Iris pigment epithelial cell (primary cell): ENCODE results near the gene PSME2.
A peak's percentile ranks its signal among the peaks of the same experiment; 100 is the strongest.

Experiments
- DNase-seq: peaks from one replicate; pipeline ENCODE4 v3.0.0-alpha.2; 2011; ENCODE audit warnings: low read depth

The PSME2 gene

DNA sequence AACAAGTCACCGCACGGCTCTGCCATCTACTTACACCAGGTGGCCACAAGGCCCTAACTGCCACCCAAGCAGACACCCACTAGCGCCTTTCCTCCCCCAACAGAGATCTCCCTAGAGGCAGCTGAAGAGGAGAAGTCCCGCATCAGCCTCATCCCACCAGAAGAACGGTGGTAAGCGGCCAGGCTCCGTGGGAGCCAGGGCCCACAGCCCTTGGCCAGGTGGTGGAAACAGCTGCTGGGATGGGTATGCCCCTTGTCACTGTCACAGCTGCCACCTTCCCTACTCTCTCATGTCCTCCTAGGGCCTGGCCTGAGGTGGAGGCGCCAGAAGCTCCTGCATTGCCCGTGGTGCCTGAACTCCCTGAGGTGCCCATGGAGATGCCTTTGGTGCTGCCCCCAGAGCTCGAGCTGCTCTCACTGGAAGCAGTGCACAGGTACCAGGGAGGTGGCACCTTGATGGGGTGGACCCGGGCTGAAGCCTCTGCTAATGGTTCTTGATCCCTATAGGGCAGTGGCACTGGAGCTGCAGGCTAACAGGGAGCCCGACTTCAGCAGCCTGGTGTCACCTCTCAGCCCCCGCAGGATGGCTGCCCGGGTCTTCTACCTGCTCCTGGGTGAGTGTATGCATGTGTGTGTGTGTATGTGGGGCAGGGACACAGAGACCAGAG is 33.0 kb upstream of the PSME2 start:
- no peak for DNase-seq

DNA sequence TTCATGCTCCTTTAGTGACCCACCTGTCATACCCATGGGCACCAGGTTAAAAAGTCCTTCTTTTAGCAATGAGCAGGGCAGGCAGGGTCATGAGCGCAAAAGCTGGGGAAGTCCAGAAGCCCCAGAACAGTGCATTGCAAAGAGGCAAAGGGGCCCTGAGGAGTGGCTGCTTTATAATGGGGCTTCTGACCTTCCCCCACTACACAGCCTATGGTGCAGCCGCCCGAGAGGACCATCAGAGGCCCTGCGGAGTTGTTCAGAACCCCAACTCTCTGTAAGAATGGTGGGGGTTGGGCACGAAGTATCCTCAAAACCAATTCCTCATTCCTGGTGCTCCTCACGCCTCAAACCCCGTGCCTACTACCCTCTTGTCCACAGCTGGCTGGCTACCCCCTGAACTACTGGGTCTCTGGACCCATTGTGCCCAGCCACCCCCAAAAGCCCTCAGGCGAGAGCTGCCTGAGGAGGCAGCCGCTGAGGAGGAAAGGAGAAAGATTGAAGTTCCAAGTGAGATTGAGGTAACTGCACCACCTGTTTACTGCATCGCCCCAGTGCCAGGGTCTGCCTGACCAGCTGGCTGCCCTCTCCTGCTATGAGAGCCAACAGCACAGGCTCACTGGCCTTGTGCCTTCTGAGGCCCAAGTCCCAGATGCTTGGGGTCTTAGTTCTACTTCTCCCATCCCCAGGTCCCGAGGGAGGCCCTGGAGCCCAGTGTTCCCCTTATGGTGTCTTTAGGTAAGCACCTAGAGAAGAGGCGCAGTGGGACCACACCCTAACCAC is 32.2 kb upstream of the PSME2 start:
- DNase-seq = no peak

DNA sequence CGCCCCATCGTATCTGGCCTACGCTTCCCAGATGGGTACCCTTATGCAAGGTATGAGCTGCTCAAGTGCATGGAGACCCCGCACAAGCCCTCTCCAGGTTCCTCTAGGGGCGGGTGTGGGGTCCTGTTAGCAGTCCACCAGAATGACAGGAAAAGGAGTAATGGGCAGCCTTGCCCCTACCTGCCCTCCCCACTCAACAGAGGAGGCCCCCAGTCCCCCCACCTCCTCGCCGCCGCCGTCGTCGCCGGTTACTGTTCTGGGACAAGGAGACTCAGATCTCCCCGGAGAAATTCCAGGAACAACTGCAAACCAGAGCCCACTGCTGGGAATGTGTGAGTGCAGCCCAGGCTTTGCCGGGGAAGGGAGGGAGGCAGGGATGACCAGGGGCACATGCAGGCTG is 31.5 kb upstream of the PSME2 start:
- no peak for DNase-seq

DNA sequence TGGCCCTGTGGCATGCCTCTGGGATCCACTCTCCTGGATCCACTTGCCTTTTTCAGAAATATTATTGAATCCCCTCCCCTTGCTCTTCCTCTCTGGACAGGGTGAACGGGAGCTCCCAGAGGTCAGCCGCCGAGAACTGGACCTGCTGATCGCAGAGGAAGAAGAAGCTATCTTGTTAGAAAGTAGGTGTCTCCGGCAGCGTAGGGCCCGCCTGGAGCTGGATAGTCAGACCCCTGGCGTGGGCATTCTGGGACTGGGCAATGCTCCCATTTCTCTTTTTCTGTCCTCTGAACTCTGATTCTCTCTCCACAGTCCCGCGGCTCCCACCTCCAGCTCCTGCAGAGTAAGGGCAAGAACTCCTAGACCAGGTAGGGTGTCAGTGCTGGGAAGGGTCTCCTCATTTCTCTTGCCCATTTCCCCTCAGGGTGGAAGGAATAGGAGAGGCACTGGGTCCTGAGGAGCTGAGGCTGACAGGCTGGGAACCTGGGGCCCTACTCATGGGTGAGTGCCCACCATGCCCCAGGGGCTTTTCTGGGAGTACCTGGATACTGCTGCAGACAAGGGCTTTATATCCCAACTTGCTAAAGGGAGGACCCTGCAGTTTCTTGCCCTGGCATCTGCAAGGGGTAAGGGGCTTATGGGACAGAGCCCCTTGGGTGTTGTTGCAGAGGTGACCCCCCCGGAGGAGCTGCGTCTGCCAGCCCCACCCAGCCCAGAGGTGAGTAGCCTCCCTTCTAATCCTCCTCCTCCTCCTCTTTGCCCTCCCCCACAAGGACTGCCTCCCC is 30.8 kb upstream of the PSME2 start:
- no peak for DNase-seq

DNA sequence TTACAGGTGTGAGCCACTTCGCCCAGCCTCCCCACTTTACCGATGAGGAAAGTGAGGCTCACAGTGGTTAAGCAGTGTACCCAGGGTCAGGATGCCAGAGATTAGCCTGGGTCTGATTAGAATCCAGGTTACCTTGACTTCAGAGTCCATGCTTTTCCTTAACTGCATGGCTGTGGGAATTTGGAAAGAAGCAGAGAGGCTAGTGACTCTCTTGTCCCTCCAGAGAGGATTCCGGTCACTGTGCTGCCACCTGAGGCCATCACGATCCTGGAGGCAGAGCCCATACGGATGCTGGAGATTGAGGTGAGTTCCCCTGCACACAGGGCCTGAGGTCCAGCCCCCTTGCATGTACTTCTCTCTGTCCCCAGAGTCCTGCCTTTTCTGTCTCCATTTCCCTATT is 30.2 kb upstream of the PSME2 start:
- no peak for DNase-seq

DNA sequence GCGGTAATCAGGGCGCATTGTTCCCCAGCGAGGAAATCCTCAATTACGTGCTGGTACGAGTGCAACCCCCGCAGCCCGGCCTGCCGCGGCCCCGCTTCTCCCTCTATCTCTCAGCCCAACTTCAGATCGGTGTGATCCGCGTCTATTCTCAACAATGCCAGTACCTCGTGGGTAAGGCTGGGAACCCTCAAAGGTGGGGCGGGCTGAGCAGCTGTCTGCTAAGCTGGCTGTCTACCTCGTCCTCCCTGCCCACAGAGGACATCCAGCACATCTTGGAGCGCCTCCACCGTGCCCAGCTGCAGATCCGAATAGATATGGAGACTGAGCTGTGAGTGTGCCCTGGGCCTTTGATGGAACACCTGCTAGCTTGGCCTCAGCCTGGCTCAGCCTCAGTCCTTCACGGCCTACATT is 26.5 kb upstream of the PSME2 start:
- DNase-seq = no peak

DNA sequence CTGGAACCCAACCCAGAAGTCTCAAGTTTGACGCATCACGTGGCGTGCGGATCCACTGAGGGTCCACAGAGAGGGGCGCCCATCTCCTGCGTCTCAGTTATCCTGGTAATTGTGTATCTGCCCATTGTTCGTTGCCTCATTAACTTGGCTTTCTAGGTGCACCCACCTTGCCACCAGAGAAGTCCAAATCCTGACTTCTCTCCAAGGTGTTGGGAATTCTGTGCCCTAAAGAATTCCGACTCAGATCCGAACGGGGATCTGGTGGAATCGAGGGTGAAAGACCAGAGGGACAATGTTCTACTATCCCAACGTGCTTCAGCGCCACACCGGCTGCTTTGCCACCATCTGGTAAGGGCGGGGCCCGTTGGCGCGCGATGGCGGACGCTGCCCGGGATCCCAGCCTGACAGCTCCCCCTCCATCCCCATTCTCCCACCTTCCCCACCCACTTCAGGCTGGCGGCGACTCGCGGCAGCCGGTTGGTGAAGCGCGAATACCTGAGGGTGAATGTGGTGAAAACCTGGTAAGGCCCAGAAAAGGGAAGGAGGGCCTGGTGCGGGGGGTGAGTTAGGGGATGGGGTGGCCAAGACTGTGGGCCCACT is 26.0 kb upstream of the PSME2 start:
- peak; percentile 17 for DNase-seq

DNA sequence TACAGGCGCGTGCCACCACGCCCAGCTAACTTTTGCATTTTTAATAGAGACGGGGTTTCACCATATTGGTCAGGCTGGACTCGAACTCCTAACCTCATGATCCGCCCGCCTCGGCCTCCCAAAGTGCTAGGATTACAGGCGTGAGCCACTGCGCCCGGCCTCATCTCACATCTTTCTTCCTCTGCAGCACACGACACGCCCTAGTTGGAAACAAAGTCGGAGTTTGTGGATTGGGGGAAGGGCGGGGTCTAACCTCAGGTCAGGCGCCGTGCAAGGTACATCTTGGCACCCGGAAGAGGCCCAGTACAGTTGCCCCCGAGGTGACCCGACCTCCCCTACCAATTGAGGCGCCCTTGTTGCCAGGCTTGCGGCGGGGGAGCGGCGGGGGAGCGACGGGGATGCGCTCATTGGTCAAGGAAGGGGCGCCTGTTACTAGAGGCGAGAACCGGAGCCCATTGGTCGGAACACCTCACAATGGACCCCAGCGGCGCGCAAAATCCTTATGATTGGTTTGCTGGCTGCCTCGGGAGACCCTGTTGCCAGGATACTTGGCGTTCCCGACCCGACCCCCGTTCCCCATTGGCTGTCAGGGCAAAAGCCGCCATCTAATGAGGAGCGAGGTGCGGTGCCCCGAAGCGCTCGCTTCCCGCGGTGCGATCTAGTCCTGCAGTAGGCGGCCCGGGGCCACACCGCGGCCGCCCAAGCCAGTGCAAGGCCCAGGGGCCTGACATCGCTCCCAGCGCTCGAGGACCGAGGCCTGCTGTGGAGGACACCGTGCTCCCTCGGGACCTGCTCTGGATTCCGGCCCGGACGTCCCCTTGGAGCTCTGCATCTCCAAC is 25.2 kb upstream of the PSME2 start, which contains the start of gene REC8:
TSS of gene REC8 (plus strand) at position 659 of the 839 bp plus-strand sequence. CDS start 473 bp downstream, outside the sequence.
- DNase-seq = peak; percentile 100

DNA sequence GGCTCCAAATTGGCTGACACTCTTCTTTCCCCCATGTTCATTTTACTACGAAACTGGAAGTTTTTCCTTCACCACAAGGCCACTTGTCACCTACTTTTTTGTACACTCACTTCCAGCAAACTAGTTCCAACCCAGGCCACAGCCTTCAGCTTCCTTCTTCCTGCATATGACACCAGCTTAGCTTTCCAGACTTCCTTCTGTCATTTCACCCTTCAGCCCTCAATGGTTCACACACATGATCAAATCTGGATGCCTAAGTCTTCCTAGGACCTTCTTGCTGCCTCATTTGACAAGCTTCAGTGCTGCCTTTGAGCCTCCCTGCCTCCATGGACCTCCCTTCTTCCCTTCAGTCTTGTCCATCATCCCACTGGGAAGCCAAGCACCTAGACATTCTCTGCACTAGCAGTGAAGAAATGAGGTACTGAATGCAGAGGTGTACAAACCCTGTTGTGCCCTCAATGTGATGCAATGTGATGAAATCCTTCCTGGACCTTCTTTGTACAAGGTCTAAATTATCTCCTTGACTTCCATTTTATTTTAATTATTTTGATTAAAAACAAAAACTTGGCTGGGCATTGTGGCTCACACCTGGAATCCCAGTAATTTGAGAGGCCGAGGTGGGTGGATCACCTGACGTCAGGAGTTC is 21.2 kb upstream of the PSME2 start:
- no peak for DNase-seq

DNA sequence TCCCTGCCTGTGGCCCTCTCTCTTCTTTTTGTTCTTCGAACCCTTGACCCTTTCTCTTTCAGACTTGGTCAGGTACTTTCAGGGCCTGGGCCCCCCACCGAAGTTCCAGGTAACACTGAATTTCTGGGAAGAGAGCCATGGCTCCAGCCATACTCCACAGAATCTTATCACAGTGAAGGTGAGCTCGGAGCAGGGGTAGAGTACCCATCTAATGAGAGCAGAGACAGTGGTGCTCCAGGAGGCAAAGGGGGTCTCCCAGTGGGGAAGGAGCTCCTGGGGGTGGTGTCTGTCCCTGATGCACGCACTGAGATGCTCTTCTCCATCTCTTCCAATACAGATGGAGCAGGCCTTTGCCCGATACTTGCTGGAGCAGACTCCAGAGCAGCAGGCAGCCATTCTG is 19.4 kb upstream of the PSME2 start:
- no peak for DNase-seq

DNA sequence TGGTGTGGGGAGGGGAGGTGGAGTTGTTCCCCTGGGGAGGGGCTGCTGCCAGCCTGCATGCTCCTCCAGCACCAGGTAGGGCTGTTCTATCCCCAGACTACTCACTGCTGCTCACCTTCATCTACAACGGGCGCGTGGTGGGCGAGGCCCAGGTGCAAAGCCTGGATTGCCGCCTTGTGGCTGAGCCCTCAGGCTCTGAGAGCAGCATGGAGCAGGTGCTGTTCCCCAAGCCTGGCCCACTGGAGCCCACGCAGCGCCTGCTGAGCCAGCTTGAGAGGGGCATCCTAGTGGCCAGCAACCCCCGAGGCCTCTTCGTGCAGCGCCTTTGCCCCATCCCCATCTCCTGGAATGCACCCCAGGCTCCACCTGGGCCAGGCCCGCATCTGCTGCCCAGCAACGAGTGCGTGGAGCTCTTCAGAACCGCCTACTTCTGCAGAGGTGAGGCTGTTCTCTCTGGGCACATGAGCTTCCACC is 18.1 kb upstream of the PSME2 start:
- DNase-seq = no peak

DNA sequence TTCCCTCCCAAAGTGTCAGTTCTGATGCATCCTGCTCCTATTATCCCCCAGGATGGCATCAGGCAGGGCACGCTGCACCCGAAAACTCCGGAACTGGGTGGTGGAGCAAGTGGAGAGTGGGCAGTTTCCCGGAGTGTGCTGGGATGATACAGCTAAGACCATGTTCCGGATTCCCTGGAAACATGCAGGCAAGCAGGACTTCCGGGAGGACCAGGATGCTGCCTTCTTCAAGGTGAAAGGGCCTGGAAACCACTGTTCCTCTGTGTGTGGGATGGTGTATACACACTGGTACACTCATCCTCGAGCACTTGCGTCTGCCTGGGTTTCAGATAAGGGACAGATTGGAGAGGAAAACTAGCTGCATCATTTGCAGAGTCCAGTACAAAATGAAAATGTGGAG is 15.7 kb upstream of the PSME2 start:
- DNase-seq = peak; percentile 56

DNA sequence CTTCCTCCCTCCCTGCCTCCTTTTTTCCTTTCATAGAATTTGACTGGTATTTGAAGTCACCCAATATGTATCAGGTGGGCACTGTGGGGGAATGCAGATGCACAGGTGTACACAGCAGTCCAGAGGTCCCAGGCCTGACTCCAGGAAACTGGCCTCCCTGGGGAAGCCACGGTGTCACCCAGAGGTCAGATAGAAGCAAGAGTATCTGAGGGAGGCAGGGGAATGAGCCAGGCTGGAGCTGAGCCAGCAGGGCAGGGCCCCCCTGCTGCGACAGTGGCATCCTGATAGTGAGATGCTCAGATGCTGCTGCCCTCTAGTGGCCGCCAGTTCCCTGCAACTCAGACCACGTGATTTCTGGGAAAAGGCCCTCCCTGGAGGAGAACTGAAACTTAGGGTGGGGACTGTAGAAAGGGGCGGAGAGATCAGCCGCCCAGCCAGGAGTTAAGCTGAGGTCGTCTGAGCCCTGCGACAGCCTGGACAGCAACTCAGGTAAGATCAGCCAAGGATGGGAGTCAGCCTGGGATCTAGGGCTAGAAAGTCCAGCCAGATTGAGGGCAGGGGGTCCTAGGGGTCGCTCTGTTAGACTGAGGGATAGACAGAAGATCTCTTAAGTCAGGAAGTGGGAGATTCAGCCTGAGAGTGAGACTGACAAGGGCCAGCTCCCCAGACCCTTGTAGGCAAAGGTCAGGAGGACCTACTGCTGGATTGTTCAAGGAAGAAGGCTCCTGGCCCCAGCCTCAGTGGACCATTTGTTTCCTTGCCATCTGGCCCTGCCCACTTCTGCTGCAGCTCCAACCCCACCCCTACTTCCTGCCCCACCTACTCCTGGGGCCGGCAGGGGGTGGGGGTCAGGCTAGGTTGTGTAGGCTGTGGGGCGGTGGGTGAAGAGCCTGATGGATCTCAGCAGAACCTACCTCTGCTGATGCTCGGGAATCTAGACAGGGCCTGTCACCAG is 14.7 kb upstream of the PSME2 start, which contains the start of gene IRF9:
TSS of gene IRF9 (plus strand) at position 416 of the 955 bp plus-strand sequence. CDS start 880 bp downstream, outside the sequence.
- DNase-seq = peak; percentile 92

DNA sequence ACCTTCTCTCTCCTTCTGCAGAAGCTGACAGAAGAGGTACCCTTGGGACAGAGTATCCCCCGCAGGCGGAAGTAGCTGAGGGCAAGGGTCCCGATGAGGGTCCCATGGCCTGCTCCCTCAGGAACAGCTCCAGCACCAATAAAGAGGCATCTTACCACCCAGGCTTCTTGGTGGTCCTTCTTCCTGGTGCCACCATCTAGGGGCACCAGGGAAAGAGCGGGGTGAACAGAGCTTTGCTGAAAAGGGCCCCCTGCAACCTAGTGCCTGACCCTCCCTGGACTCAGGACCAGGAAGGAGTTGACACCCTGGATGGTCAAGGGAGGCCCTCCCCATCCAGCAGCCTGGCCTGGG is 14.1 kb upstream of the PSME2 start:
- no peak for DNase-seq

DNA sequence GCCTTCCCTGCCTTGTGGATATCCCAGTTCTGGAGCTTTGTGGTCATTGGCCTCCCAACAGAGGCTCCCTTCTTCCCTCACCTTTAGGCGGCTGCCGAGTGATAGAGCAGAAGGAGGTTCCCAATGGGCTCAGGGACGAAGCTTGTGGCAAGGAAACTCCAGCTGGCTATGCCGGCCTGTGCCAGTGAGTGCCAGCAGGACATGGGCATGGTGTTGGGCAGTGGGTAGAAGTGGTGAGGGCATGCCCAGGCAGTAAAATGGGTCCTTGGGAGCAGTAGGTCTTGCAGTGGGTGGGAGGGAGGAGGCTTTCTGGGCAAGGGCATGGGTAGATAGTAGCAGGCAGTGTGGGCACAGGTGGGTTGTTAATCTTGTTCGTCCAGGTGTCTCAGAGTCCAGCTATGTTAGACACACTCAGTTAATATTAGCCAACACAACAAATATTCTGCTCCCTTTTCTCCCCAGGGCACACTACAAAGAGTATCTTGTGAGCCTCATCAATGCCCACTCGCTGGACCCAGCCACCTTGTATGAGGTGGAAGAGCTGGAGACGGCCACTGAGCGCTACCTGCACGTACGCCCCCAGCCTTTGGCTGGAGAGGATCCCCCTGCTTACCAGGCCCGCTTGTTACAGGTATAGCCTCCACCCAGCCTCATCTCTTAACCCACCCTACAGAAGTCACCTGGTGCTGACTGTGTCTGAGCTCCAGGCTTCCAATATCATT is 13.5 kb upstream of the PSME2 start:
- no peak for DNase-seq

DNA sequence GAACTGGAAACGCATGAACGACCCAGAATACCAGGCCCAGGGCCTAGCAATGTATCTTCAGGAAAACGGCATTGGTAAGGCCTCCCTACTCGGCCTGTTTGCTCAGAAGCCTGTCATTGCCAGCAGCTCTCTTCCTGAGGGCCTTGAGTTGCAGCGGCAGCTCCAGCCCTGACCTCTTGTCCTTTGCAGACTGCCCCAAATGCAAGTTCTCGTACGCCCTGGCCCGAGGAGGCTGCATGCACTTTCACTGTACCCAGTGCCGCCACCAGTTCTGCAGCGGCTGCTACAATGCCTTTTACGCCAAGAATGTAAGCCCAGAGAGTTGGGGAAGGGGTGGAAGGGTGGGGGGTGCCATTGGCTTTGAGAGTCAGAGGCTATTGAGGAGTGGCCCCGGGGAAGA is 10.9 kb upstream of the PSME2 start:
- DNase-seq = no peak

DNA sequence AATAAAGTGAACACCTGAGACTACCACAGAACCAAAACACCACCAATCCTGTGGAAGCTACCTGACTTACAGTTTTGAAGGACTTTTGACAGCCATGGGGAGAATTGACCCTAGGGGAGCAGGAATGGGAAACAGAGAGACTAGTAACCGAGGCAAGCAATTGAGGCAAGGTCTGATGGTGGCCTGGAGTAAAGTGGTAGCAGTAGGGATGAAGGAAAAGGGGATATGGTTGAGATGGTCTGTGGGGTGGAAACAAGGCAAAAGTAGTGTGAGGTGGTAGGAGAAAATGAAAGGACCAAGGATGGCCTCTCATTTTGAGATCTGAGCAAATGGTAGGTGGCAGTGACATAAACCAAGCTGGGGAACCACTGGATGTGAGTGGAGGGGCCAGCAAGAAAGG is 10.4 kb upstream of the PSME2 start:
- no peak for DNase-seq

DNA sequence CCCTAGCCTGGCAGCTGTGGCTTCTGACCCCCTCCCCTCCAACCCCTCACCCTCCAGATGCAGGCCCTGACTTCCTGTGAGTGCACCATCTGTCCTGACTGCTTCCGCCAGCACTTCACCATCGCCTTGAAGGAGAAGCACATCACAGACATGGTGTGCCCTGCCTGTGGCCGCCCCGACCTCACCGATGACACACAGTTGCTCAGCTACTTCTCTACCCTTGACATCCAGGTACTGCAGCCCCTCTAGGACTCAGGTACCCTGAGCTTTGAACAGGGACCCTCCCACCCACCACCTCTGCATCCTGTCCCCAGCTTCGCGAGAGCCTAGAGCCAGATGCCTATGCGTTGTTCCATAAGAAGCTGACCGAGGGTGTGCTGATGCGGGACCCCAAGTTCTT is 8.7 kb upstream of the PSME2 start:
- DNase-seq = no peak
